Measurements from ENCODE around the gene TADA2A.

TADA2A gene

DNA sequence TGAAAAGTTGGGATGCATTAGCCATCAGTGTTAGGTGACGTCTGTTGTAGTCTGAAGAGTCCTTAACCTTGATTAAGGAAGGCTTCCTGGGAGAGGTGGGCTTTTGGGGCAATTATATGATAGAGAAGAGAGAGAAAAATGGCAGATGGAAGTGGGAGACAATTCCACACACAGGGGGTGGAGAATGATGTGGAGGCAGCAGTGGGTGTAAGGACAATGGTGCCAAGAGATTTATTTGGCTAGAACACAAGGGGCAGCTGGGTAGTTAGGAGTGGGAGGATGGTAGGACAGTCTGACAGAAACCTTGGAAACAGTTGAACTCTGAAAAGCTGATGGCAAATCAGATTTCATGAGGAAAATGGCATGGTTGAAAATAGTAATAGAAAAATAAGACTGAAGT lies 72.3 kb downstream of the TADA2A start:
- in situ Hi-C loops (cut with HindIII; ENCODE audit: low pct_unique_long_range_greater_than_20kb, low sequenced_read_pairs), result no loop called here
- DNase-seq (ENCODE audit: low read depth in 1 of 2, low spot score in 1 of 2), result no peak

DNA sequence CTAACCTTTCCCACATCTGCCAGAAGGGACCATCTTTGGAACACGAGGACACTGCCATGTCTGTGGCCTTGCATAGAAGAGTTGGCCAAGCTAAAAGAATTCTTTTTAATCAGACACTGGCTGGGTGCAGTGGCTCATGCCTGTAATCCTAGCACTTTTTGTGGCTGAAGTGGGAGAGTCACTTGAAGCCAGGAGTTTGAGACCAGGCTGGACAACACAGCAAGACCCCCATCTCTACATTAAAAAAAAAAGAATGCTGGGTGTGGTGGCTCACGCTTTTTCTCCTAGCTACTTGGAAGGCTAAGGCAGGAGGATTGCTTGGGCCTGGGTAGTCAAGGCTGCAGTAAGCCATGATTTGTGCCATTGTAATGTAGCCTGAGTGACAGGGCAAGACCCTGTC lies 73.7 kb downstream of the TADA2A start:
- in situ Hi-C loops (cut with HindIII; ENCODE audit: low pct_unique_long_range_greater_than_20kb, low sequenced_read_pairs), result no loop called here
- no peak for TF ChIP-seq JUND (IDR thresholded peaks at IDR 0.05; ENCODE audit: low read depth)

More for the DNA sequence above, 72.3 kb downstream of the TADA2A start:
- no peak for TF ChIP-seq JUND (IDR thresholded peaks at IDR 0.05; ENCODE audit: low read depth)

DNA sequence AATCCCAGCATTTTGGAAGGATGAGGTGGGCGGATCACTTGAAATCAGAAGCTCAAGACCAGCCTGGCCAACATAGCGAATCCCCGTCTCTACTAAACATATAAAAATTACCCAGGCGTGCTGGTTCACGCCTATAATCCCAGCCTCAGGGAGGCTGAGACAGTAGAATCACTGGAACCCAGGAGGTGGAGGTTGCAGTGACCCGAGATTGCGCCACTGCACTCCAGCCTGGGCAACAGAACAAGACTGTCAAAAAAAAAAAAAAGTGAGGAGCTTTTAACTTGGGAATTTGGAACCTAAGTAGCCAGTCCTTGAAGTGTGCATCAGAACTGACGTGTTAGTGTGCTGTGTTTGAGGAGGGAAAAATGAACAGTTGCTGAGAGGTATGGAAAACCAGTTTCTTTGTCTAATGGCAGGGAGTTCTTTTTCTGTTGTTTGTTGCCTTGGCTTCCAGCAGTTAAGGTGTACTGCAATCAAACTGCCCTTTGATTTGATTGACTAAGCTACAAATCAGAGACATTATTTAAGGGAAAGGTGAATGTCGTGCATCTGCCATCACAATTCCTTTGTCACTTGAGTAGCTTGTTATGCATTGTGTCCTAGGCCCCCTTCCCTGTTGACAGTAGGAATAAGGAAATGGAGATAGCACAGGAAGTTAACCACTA lies 74.4 kb downstream of the TADA2A start:
- DNase-seq (ENCODE audit: low read depth in 1 of 2, low spot score in 1 of 2), result peak in 1 of 2 experiments; percentile 43
- in situ Hi-C loops (cut with HindIII; ENCODE audit: low pct_unique_long_range_greater_than_20kb, low sequenced_read_pairs), result no loop called here
- TF ChIP-seq JUND (IDR thresholded peaks at IDR 0.05; ENCODE audit: low read depth), result no peak

More for the DNA sequence above, 73.7 kb downstream of the TADA2A start:
- DNase-seq (ENCODE audit: low read depth in 1 of 2, low spot score in 1 of 2), result no peak

DNA sequence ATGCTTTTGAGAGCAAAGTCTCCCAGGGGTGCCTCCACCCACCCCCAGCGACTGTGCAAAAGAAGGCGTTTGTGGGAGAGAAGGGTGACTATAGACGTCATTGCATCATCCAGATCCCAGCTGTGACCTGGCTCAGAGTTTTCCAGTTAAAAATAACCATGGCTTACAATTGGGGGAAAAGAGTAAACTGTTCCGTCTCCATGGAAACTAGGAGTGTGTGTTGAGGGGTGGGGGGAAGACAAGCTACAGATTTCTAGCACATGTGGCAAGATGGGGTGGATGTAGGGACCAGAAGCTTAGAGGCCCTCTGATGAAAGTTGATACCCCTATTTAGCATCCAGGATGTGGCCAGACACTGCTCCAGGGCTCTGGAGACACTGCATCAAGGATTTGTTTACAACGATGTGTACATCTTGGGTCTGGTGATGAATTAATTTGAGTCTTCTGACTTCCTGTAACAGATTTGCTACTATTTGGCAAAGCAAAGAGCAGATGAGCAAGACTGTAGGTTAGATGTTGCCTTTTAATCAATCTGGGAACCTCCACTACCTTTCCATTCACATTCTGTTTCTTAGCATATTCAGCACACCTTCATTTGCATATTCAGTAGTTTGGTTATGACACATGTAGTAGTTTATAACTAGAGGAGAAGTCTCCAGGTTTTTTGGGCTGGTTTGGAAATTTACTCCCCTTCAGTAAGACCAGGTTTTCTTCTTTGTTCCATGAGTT lies 76.8 kb downstream of the TADA2A start:
- TF ChIP-seq JUND (IDR thresholded peaks at IDR 0.05; ENCODE audit: low read depth), result no peak
- in situ Hi-C loops (cut with HindIII; ENCODE audit: low pct_unique_long_range_greater_than_20kb, low sequenced_read_pairs), result no loop called here
- DNase-seq (ENCODE audit: low read depth in 1 of 2, low spot score in 1 of 2), result no peak

DNA sequence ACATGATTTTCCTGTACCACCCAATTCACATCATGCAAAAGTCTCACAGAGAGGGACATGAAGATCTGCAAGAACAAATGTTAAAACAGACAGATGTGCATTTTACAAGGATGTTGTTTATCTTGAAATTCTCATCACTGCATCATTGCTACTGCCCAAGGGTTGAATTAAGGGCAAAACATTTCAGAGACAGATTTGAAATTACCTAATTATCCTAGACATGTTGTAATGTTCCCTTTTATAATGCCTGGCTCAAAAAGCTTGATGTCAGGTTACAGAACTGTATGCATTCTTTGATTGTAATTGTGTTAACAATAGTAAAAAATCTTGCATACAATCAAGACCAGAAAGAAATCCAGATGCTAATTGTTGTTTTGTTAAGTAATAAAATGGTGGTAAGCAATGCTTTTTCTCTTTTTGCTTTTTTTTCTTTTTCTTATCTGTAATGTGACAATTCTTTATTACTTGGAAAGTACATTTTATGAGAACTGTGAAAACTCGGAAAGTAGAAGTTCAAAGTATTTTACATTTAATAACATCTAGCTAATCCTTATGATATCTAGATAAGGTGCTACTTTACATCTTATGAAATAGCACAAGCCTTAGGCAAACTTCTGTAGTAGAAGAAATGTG lies 79.4 kb downstream of the TADA2A start:
- TF ChIP-seq JUND (IDR thresholded peaks at IDR 0.05; ENCODE audit: low read depth), result no peak
- in situ Hi-C loops (cut with HindIII; ENCODE audit: low pct_unique_long_range_greater_than_20kb, low sequenced_read_pairs), result no loop called here
- no peak for DNase-seq (ENCODE audit: low read depth in 1 of 2, low spot score in 1 of 2)

DNA sequence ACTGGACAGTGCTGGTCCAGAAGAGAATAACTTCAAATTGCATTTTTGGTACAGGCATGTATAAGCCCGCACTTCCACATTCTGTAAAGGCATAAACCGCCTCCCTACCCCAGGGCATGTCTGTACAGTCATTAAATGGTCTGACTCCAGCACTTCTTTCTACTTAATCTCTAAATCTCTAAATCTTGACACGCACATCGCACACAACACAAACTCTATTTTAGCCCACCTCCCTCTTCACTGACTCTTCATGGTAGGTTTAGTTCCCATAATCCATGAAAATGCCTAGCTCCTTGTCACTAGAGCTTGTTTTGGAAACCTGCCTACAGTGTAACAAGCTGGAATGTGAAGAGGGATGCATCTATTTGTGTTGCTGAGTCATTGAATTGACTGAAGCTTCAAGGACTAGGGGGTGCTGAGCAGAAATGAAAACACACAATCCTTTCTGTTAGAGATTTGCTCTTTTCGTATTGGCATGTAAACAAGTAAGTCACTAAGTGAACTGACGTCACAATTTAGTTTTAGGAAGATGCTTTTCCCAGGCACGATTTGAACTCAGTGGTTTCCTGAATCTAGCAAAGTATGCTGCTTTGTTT lies 81.4 kb downstream of the TADA2A start:
- in situ Hi-C loops (cut with HindIII; ENCODE audit: low pct_unique_long_range_greater_than_20kb, low sequenced_read_pairs), result no loop called here
- TF ChIP-seq JUND (IDR thresholded peaks at IDR 0.05; ENCODE audit: low read depth), result peak; percentile 93
- peak; percentile 64 to 95 for DNase-seq (ENCODE audit: low read depth in 1 of 2, low spot score in 1 of 2)

DNA sequence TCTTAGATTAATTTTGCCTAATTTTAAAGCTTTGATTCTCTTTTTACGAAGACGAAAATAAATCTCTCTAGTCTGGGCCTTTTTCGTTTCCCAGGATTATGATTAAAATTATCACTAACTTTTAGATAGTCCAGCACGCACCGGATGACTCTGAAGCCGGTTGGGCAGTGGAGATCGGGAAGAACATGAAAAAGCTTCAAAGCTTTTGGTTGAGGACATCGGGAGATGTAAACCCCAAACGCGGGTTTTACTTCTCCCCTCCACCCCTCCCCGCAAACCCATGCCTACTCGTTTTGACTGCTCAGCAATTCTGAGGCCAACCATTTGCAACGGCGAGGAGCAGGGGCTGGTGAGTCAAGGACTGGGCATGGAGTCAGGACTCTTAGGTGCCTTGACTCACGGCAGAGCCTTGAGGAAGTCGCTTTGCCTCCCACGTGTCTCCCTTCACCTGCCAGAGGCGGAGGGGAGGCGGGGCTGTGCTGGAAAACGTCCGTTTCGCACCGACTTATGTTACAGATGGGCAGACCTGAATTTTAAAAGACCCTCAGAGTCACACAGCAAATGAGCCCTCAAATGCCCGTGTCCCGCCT lies 82.0 kb downstream of the TADA2A start:
- in situ Hi-C loops (cut with HindIII; ENCODE audit: low pct_unique_long_range_greater_than_20kb, low sequenced_read_pairs), result no loop called here
- no peak; the same call in 1 of the 2 replicates for TF ChIP-seq JUND (IDR thresholded peaks at IDR 0.05; ENCODE audit: low read depth)
- peak; percentile 83 to 95 for DNase-seq (ENCODE audit: low read depth in 1 of 2, low spot score in 1 of 2)

DNA sequence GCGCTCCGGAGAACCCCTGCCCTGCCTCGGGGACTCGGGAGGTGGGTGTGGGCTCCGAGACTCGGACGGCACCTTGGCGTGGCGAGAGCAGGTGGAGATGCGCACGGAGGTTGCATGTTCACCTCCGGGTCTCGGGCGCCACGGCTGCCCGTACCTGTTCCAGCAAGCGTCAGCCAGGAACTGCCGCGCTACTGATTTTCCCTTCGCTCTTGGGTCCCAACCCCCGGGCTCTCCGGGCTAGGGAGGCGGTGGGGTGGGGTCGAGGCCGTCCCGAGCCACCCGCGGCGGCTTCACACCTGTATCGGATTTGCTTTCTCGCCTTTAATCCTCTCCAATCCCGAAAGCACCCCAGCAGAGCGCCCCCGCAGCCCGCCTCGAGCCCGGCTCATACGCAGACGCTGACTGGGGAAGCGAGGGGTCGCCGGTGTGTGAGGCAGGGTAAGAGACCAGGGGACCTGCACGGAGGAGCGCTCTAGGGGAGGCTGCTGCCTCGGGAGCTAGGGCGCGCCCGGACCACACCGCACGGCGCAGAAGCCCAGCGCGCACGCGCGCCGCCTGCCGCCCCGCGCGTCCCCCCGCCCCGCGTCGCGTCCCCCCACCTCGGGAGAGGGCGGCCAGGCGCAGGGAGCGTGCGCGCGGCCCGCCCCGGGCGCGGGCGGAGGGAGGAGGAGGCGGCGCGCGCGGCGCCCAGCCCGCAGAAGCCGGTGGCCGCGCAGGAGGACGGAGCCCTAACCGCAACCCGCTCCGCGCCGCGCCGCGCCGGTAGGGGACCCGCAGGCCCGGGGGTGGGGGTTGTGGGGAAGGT lies 82.7 kb downstream of the TADA2A start, which contains the start of gene DUSP14:
Gene DUSP14 (plus strand): TSS at position 695 of the 805 bp plus-strand sequence. CDS start 22,382 bp downstream, outside the sequence.
- in situ Hi-C loops (cut with HindIII; ENCODE audit: low pct_unique_long_range_greater_than_20kb, low sequenced_read_pairs), result no loop called here
- TF ChIP-seq JUND (IDR thresholded peaks at IDR 0.05; ENCODE audit: low read depth), result no peak
- DNase-seq (ENCODE audit: low read depth in 1 of 2, low spot score in 1 of 2), result peak; percentile 92 to 96

DNA sequence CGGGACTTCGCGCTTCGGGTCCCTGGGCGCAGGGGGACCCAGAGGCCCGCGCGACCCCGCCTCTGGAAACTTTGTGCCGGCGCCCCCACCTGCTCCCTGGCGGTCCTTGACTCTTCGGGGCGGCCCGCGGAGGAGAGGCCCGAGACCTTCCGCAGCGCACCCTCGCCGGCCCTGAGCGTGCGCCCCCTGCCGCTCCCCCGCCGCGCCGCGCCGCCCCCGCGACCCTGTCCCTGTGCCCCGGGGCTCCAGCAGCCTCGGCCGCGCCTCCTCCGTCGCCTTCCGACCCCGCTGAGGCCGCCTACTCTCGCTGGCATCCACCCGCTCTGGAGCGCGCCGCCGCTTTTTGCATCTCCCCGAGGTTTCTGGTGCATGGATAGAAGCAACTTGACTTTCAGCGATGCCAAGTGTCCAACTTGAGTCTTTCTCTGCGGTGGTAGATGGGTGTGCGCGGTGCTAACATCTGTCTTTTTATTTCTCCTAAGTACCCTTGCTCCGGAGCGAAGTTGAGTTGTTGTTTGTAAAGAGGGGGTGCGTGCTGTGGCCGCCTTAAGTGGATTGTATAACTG lies 83.4 kb downstream of the TADA2A start:
- peak in 1 of 2 experiments; percentile 85 for DNase-seq (ENCODE audit: low read depth in 1 of 2, low spot score in 1 of 2)
- in situ Hi-C loops (cut with HindIII; ENCODE audit: low pct_unique_long_range_greater_than_20kb, low sequenced_read_pairs), result no loop called here
- TF ChIP-seq JUND (IDR thresholded peaks at IDR 0.05; ENCODE audit: low read depth), result no peak

DNA sequence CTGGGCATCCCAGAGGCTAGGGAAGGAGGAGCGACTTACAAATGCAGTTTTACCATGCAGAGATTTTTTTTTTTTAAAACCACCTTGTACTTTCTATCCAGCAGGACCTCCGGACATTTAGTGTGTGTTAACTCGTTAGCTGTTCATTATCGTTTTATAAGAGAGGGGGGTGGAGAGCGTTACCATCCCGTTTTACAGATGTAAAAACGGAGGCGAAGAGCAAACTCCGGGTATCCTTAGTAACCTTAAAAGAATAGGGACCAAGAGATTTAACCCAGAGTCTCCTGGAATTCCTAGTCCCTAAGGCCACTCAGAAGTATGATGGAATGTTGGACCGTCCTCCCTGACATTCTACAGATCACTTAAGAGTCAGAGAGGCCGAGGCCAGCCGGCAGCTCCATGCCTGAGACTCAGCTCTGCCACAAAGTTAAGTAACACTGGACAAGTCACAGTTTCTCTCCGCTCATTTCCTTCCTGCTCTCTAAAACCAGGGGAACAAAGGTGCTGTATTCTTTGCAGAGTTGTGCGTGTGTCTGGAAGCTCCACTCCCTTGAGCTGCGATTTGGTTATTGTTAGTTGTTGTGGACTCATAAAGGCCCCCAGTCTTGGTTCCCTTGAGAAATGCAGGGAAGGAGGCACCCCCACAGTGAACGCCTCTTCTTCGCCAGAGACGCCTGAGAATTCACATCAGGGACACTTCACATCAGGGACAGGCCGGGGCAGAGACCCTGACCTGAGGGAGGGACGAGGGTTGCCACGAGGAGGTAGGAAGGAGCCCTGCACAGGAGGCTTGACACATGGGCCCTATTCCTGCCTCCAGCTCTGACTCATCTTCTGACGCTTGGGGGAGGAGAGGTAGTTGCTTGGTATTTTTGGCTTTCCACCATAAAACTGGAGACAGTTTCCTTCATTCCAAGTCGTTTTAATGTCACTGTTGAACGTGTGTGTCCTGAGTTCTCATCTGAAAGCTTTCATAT lies 84.2 kb downstream of the TADA2A start:
- in situ Hi-C loops (cut with HindIII; ENCODE audit: low pct_unique_long_range_greater_than_20kb, low sequenced_read_pairs), result no loop called here
- DNase-seq (ENCODE audit: low read depth in 1 of 2, low spot score in 1 of 2), result peak; percentile 85 to 87
- TF ChIP-seq JUND (IDR thresholded peaks at IDR 0.05; ENCODE audit: low read depth), result peak; percentile 22; the same call in 1 of the 2 replicates
